ENCODE data around the gene RTEL1. TPM values are rescaled to one million over a fixed set of nuclear protein-coding genes. Genes with fewer than 3 reads are reported as not detected.

Gene RTEL1
- polyA plus RNA-seq, 3 donors, result 1.0 to 15.5 (median 4.8) TPM

- Mint-ChIP-seq H3K4me1 (peaks cover 15% of the 10 kb centered on the region), H3K9me3 (no peaks in the 10 kb centered on the region), H3K36me3 (peaks cover 21 to 31% of the 10 kb centered on the region in 2 donors), H3K4me3 (no peak overlapping the region), H3K27ac (no peak overlapping the region), H3K27me3 (ENCODE audit: low read depth in 3 of 3) (peaks cover 3 to 20% (median 3%) of the 10 kb centered on the region in 3 donors)
- no peak overlapping the region for H2AFZ ChIP-seq (ENCODE audit: insufficient read depth, low read depth, low read length, poor library complexity, severe bottlenecking)
- H3K27me3 ChIP-seq (ENCODE audit: control insufficient read depth in 2 of 2, insufficient read depth in 2 of 2, low read length in 2 of 2), result peaks cover 0 to 12% of the 10 kb centered on the region in 2 donors
- peaks cover 22 to 23% of the 10 kb centered on the region in 2 donors for H3K36me3 ChIP-seq (replicated peaks in 1 of 2; ENCODE audit: control insufficient read depth in 1 of 2, insufficient read depth in 2 of 2, low read length in 2 of 2)
- no peak for DNase-seq
- WGBS (ENCODE audit: insufficient coverage), result 89% methylated on average over 3 of the region's 5 CpGs
- H3K4me1 ChIP-seq (ENCODE audit: control insufficient read depth in 1 of 2, insufficient read depth in 2 of 2, low read length in 2 of 2), result peaks cover 14 to 16% of the 10 kb centered on the region in 2 donors
- no peak for TF ChIP-seq CTCF (IDR thresholded peaks at IDR 0.05)
- H3K27ac ChIP-seq (ENCODE audit: low read depth in 1 of 2, low read length in 2 of 2), result no peak overlapping the region
- H3K4me2 ChIP-seq (replicated peaks; ENCODE audit: extremely low read depth, low read length, poor library complexity, severe bottlenecking), result no peak overlapping the region
- no peak overlapping the region for H3K9ac ChIP-seq (ENCODE audit: insufficient read depth, low read length, poor library complexity, severe bottlenecking)
- intact Hi-C loops (cut with micrococcal nuclease), result no loop called here
- H3K79me2 ChIP-seq (ENCODE audit: insufficient read depth, low read length), result peaks cover 10% of the 10 kb centered on the region
- no peaks in the 10 kb centered on the region for H3K9me3 ChIP-seq (replicated peaks in 1 of 2; ENCODE audit: control insufficient read depth in 1 of 2, insufficient read depth in 1 of 2, low read length in 2 of 2)
- H4K20me1 ChIP-seq (ENCODE audit: insufficient read depth, low read length), result peaks cover 63% of the 10 kb centered on the region
- H3K4me3 ChIP-seq (replicated peaks in 1 of 3; ENCODE audit: low read depth in 2 of 3, low read length in 3 of 3), result no peak overlapping the region
These were observed 42.9 kb downstream of the RTEL1 start for GRCh38 chr20:63701051-63701328.

GRCh38 chr20:63701329-63702035 lies 43.4 kb downstream of the RTEL1 start:
- Histone ChIP-seq H3K4me1 (ENCODE audit: control insufficient read depth in 1 of 2, insufficient read depth in 2 of 2, low read length in 2 of 2) (peaks cover 13 to 14% of the 10 kb centered on the region in 2 donors), H3K36me3 (replicated peaks in 1 of 2; ENCODE audit: control insufficient read depth in 1 of 2, insufficient read depth in 2 of 2, low read length in 2 of 2) (peaks cover 27% of the 10 kb centered on the region in 2 donors), H3K9ac (ENCODE audit: insufficient read depth, low read length, poor library complexity, severe bottlenecking) (no peak overlapping the region), H3K9me3 (replicated peaks in 1 of 2; ENCODE audit: control insufficient read depth in 1 of 2, insufficient read depth in 1 of 2, low read length in 2 of 2) (no peaks in the 10 kb centered on the region), H3K27ac (ENCODE audit: low read depth in 1 of 2, low read length in 2 of 2) (no peak overlapping the region), H2AFZ (ENCODE audit: insufficient read depth, low read depth, low read length, poor library complexity, severe bottlenecking) (no peak overlapping the region), H3K79me2 (ENCODE audit: insufficient read depth, low read length) (peaks cover 14% of the 10 kb centered on the region), H3K27me3 (ENCODE audit: control insufficient read depth in 2 of 2, insufficient read depth in 2 of 2, low read length in 2 of 2) (peaks cover 0 to 11% of the 10 kb centered on the region in 2 donors), H4K20me1 (ENCODE audit: insufficient read depth, low read length) (peaks cover 63% of the 10 kb centered on the region), H3K4me2 (replicated peaks; ENCODE audit: extremely low read depth, low read length, poor library complexity, severe bottlenecking) (no peak overlapping the region), H3K4me3 (replicated peaks in 1 of 3; ENCODE audit: low read depth in 2 of 3, low read length in 3 of 3) (no peak overlapping the region)
- Mint-ChIP-seq H3K27ac (no peak overlapping the region), H3K36me3 (peaks cover 22 to 36% of the 10 kb centered on the region in 2 donors), H3K4me1 (peaks cover 13% of the 10 kb centered on the region), H3K4me3 (no peak overlapping the region), H3K9me3 (no peaks in the 10 kb centered on the region), H3K27me3 (ENCODE audit: low read depth in 3 of 3) (peaks cover 3 to 15% (median 3%) of the 10 kb centered on the region in 3 donors)
- TF ChIP-seq CTCF (IDR thresholded peaks at IDR 0.05), result no peak
- intact Hi-C loops (cut with micrococcal nuclease), result no loop called here
- DNase-seq, result no peak
- 90% methylated on average over 11 of the region's 14 CpGs for WGBS (ENCODE audit: insufficient coverage)
